Activated CD8-positive, alpha-beta memory T cell treated with anti-CD3 and anti-CD28 coated beads for 48 hours (primary cell): Measurements from ENCODE around the gene ZNF141.
"Not testable (repeated sequence)": the region's sequence is repeated elsewhere in the genome, so short reads cannot be mapped to it uniquely, and the experiment has no call there.

ENCODE experiments used
- DNase-seq, 3 experiments: peaks; one replicate each; pipeline ENCODE4 v3.0.0-alpha.2; 2020; ENCODE audit warnings: low read depth in 2 of 3, low spot score in 2 of 3

Gene ZNF141

GRCh38 chr4:384311-385010, 46.8 kb downstream of the ZNF141 start:
- DNase-seq: no peak

GRCh38 chr4:385934-386707, 48.5 kb downstream of the ZNF141 start:
- no peak for DNase-seq

DNA sequence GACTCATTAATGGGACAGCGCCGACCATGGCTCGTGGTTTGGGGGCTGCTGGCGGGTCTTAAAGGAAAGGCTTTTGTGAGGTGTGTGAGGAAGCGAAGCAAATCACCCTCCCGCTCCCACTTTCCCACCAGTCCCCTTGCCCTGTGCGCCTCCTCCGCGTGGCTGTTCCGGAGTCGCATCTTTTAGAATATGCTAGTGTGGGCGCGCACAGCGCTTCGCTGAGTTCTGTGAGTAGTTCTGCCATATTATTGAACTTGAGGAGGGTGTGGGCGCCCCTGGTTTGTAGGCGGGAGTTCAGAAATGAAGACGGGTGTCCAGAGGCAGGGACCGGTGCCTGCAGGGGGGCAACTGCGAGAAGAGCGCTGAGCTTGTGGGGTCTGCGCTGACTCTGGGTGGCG, 49.1 kb downstream of the ZNF141 start:
- no peak for DNase-seq

DNA sequence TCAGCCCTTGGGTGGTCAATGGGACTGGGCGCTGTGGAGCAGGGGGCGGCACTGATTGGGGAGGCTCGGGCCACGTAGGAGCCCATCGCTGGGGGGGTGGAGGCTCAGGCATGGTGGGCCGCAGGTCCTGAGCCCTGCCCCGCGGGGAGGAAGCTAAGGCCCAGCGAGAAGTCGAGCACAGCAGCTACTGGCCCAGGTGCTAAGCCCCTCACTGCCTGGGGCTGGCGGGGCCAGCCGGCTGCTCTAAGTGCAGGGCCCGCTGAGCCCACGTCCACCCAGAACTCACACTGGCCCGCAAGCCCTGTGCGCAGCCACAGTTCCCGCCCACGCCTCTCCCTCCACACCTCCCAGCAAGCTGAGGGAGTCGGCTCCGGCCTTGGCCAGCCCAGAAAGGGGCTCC, 66.4 kb downstream of the ZNF141 start:
- DNase-seq: no peak

GRCh38 chr4:408321-408720, 70.7 kb downstream of the ZNF141 start:
- DNase-seq: not testable (repeated sequence)

DNA sequence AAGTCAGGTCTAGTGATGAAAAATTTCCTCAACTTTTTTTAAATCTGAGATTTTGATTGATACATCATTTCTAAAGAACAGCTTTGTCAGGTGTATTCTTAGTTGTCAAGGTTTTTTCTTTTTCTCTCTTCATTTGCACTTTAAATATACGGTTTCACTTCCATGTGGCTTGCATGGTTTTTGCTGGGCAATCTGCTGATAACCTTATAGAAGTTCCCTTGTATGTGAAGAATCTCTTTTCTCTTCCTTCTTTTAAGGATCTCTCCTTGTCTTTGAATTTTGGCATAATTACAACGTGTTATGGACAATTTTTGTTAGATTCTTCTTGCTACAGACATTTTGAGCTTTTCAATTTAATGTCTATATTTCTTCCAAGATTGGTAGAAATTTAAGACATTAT, 85.0 kb downstream of the ZNF141 start:
- no peak for DNase-seq
